GM20000 (cell line): ENCODE measurements around the gene BCAR3.

Experiments
- DNase-seq: peaks from one replicate; pipeline ENCODE4 v3.0.0; 2012; ENCODE audit warnings: low spot score
- TF ChIP-seq, protein P1 (sequence below): IDR thresholded peaks from 2 replicates; pipeline ENCODE4 v1.5.1; 2012; ENCODE audit warnings: mild to moderate bottlenecking, control low read depth; ENCODE audit errors: extremely low read depth, missing control alignments

Gene BCAR3

DNA sequence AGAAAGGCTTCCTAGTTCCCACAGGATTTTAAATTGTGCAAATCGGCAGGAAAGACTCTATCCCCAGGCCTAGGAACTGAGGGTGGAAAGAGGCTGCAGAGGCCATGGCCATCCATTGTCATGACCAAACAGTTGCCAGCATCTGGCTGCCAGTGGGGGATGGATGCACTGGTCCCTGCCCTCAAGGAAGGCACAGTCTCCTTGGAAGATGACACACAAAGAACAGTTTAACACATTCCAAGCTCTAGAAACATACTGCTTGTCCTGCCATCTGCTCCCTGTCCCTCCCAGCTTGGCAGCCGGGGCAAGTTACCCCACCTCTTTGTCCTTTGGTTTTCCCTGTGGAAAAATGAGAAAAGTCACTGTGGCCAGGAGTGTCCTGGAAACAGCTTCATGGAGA is 83.2 kb downstream of the BCAR3 start:
- TF ChIP-seq, protein P1, sequence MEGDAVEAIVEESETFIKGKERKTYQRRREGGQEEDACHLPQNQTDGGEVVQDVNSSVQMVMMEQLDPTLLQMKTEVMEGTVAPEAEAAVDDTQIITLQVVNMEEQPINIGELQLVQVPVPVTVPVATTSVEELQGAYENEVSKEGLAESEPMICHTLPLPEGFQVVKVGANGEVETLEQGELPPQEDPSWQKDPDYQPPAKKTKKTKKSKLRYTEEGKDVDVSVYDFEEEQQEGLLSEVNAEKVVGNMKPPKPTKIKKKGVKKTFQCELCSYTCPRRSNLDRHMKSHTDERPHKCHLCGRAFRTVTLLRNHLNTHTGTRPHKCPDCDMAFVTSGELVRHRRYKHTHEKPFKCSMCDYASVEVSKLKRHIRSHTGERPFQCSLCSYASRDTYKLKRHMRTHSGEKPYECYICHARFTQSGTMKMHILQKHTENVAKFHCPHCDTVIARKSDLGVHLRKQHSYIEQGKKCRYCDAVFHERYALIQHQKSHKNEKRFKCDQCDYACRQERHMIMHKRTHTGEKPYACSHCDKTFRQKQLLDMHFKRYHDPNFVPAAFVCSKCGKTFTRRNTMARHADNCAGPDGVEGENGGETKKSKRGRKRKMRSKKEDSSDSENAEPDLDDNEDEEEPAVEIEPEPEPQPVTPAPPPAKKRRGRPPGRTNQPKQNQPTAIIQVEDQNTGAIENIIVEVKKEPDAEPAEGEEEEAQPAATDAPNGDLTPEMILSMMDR: no peak
- DNase-seq: no peak

DNA sequence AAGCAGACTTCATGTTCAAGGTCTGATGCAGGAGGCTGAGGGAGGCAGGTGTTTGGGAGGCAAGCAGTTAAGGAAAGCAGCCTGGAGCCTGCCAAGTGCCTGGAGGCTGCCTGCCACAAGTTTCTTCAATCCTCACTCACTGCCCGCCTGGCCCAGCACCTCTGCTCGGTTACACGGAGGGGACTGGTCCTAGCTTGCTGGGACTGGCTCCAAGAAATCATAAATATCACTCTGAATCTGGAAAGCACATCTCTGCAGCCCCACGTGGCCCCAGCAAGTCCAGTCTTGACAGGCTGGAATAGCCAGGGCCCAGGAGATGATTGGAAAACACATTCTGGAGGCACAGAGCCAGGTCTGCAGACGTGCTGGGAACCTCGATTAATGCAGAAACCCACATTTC is 83.9 kb downstream of the BCAR3 start:
- TF ChIP-seq, protein P1: no peak
- no peak for DNase-seq

DNA sequence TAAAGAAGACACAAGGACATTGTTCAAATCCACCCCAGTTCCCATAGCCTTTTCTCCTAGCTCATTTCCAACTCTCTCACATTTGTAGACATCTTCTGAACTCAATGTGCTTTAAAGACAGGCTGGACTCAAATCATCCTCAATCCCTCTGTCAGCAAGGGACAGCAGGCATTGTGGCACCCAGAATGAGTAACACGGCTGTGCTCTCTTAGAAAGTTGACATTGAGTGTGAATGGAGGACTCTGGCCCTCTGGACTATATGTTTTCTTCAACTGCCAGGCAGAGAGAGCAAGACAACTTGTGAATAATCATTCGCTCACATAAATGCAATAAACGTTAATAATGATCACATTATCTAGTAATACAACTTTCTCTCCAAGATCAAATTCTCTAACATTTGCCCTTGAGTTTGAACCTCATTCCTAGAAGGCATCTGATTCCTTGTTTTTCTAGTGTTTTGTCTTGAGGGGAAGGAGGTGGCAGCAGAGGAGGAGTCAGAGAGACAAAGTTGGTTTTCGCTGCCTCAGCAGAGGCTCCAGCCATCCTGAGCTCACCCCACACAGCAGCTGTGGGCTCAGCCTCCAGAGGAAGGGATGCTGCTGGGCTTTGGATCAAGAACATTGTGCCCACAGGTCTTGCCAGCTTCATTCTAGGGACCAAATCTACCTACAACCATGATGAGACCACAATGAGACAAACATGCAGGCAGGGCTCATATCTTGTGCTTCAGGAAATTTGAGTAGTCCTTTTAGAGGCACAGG is 85.1 kb downstream of the BCAR3 start:
- no peak for DNase-seq
- TF ChIP-seq, protein P1: no peak

DNA sequence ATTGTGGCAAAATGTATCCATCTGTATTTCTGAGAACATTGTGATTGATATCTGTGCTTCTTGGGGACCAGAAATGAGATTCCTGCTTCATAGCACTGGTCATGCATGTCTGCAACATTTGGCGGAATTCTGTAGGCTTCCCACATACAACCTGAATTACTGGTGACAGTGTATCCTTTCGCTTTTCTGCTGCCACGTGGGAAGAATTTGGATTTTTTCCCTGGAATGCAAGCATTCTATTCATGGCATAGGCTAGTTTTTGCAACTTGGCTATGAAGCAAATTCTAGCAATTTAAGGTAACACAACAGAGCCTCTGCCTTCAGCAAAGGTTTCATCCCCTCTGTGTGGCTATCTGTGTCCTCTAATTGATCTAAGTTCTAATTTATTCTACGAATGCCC is 85.9 kb downstream of the BCAR3 start:
- TF ChIP-seq, protein P1: no peak
- DNase-seq: no peak

DNA sequence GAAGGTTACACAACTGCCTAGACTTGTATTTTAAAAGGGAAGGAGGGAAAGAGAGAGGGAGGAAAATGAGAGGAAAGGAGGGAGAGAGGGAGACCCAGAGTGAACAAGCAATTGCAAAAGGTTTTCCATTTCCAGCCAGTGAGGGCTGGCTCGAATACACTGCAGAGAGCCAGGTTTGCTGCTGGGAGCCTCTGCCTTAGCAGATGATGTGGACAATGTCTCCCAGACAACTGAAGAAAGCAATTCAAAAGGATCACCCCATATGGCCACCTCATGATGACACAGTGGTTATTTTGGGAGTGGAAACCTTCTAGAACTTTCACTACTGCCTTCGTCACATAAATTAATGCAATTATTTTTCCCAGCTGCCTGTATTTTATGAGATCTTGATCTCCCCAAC is 86.4 kb downstream of the BCAR3 start:
- DNase-seq: no peak
- TF ChIP-seq, protein P1: no peak

DNA sequence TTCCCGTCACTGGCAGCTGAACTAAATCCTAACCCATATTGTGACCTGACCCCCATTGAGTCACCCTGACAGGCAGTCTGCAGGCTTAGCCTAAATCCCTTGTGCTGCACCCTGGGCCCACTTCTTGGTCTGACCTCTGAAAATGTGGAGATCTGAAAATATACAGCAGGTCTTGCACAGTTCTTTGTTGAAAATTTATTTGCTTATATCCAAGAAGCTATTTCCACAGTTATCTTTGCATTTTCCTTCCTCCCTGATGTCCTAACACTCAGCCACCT is 87.1 kb downstream of the BCAR3 start:
- TF ChIP-seq, protein P1: no peak
- no peak for DNase-seq

DNA sequence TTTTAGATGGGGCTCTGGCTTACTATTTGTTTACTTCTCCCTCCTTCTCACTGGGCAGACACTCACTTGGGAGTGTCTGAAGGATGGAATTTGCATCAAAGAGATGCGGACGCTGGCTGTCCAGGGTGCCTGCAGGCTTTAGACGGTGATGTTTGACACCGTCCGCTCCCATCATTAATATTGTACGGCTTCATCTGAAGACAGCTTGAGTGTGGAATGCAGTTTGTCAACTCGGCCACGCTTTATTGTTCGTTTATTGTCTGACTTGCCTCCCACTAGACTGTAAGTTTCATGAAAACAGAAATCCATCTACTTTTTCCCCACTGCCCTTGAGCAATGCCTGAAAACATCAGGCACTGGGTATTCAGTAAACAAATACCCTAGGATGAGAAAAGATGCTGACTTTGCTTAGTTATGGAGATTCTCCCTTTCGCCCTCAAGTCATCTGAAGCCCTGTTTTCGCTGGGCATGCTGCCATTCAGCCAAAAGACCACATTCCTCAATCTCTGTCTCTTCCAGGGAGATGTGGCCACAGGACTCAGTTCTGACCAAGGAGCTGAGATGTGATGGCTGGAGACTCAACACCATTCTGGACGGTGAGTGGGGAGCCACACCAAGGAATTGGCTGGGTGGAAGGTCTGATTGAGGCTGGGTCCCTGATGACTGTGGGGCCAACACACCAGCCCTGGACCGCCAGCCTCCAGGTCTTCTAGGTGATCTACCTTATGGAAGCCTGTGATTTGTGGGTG is 87.6 kb downstream of the BCAR3 start:
- no peak for DNase-seq
- TF ChIP-seq, protein P1: no peak
